Muscle of arm (tissue), 14 donors: ENCODE results near the gene TRAF2. TPM values are rescaled to one million over a fixed set of nuclear protein-coding genes. Genes with fewer than 3 reads are reported as not detected.
A peak's percentile ranks its signal among the peaks of the same experiment; 100 is the strongest.
"Not testable (repeated sequence)": the region's sequence is repeated elsewhere in the genome, so short reads cannot be mapped to it uniquely, and the experiment has no call there.

Experiments used
- DNase-seq: peaks from one replicate; pipeline ENCODE4 v3.0.0-alpha.2; 2013
- long read RNA-seq, 11 donors: transcript quantifications; one replicate each; lab custom pipeline, GENCODE V29; 2026
- polyA plus RNA-seq, 12 donors: library from polyadenylated mRNA; unstranded; fragments of 120-200 nt; gene quantifications; one replicate each; pipeline ENCODE4 v1.2.1, GENCODE V29; 2013; ENCODE audit not compliant: insufficient read length in 12 of 12

Gene TRAF2, protein sequence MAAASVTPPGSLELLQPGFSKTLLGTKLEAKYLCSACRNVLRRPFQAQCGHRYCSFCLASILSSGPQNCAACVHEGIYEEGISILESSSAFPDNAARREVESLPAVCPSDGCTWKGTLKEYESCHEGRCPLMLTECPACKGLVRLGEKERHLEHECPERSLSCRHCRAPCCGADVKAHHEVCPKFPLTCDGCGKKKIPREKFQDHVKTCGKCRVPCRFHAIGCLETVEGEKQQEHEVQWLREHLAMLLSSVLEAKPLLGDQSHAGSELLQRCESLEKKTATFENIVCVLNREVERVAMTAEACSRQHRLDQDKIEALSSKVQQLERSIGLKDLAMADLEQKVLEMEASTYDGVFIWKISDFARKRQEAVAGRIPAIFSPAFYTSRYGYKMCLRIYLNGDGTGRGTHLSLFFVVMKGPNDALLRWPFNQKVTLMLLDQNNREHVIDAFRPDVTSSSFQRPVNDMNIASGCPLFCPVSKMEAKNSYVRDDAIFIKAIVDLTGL
- polyA plus RNA-seq = 10 to 100 TPM in 5 of 12 donors, 1 to 10 TPM in 6, not detected in 1; 7.1 to 15.5 (median 9.1) TPM
- long read RNA-seq, donor 1, partial matches to known transcripts = 0 of 3 reads
- long read RNA-seq, donor 1, other reads (novel, unspliced or antisense) = 0 of 3 reads
- long read RNA-seq, donor 2, transcript TRAF2-201 (11 exons, 2,264 nt) = major isoform, 5 of 5 reads
- long read RNA-seq, donor 2, partial matches to known transcripts = 0 of 5 reads
- long read RNA-seq, donor 2, other reads (novel, unspliced or antisense) = 0 of 5 reads
- long read RNA-seq, donor 3, partial matches to known transcripts = 0 of 2 reads
- long read RNA-seq, donor 3, other reads (novel, unspliced or antisense) = 0 of 2 reads
- long read RNA-seq, donor 4 = 0 reads
- long read RNA-seq, donor 5 = 0 reads
- long read RNA-seq, donor 6, partial matches to known transcripts = 0 of 2 reads
- long read RNA-seq, donor 6, other reads (novel, unspliced or antisense) = 0 of 2 reads
- long read RNA-seq, donor 7, partial matches to known transcripts = 0 of 5 reads
- long read RNA-seq, donor 7, other reads (novel, unspliced or antisense) = 5 of 5 reads
- long read RNA-seq, donor 8, transcript TRAF2-201 (11 exons, 2,264 nt) = major isoform, 5 of 6 reads
- long read RNA-seq, donor 8, partial matches to known transcripts = 0 of 6 reads
- long read RNA-seq, donor 8, other reads (novel, unspliced or antisense) = 0 of 6 reads
- long read RNA-seq, donor 9, partial matches to known transcripts = 0 of 3 reads
- long read RNA-seq, donor 9, other reads (novel, unspliced or antisense) = 0 of 3 reads
- long read RNA-seq, donor 10, partial matches to known transcripts = 0 of 4 reads
- long read RNA-seq, donor 10, other reads (novel, unspliced or antisense) = 0 of 4 reads
- long read RNA-seq, donor 11, transcript TRAF2-201 (11 exons, 2,264 nt) = major isoform, 5 of 5 reads
- long read RNA-seq, donor 11, partial matches to known transcripts = 0 of 5 reads
- long read RNA-seq, donor 11, other reads (novel, unspliced or antisense) = 0 of 5 reads

DNA sequence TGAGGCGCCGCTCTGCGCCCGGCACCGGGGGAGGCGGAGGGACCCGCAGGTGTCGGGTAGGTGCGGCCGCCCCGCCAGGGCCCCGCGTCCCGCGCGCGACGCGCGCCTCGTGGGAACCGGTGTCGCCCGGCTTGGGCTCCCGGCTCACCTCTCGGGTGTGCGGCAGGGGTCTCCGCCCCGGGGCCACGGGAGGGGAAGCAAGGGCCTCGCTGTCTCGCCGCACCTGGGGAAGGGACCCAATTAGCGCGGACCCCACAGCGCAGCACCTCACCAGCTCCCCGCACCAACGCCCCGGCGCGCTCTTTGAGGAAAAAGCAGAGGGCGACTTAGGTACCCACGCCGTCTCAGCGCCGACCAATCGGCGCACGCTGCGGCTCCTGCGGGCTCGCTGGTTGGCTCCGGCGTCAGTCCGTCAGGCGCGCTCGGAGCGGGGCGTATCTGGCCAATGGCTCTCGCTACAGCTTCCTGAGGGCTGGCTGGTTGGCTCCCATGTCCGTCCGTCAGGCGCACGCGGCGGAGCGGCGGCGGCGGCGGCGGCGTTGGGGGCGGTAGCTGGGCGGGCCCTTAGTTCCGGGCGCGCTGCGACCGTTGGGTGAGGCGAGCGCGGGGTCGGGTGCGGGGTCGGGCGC, at the start of gene TRAF2:
Gene TRAF2, plus strand, starts transcription at position 567 of the 629 bp plus-strand sequence. CDS start 12,225 bp downstream, outside the sequence.
- DNase-seq = peak; percentile 99

DNA sequence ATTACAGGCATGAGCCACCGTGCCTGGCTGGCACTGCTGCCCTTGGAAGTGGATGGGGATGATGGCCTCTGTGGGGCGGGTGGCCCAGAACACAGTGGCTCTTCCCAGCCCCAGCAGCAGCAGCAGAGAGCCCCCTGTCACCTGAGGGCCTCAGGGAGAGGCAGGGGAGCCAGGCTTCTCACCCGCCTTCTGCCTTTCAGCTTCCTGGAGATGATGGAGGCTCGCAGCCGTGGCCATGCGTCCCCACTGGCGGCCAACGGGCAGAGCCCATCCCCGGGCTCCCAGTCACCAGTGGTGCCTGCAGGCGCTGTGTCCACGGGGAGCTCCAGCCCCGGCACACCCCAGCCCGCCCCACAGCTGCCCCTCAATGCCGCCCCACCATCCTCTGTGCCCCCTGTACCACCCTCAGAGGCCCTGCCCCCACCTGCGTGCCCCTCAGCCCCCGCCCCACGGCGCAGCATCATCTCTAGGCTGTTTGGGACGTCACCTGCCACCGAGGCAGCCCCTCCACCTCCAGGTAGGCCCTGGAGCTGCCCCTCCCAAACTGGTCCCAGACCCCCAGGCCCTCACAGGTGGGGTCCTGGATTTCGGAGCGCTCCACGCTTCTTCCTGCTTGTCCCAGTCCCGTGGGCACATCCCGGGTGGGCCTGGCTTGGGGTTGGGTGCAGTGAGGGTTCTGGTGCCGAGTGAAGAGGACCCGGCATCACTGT, 49.0 kb upstream of the TRAF2 start:
- DNase-seq = no peak

DNA sequence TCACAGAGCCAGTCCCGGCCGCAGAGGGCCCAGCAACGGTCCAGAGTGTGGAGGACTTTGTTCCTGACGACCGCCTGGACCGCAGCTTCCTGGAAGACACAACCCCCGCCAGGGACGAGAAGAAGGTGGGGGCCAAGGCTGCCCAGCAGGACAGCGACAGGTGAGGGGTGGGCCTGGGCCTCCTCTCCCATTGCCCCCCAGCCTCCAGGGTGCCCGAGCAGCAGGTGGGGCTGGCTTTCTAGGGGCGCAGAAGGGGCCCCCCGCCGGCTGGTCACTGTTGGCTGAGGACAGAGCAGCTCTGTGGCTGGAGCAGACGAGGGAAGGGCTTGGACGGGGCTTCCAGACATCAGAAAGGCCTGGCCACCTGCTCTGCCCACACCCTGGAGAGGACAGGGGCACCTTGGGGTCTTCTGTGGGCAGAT, 48.4 kb upstream of the TRAF2 start:
- not testable (repeated sequence) for DNase-seq

- DNase-seq = no peak
Measured at GRCh38 chr9:136838314-136839228, 47.7 kb upstream of the TRAF2 start.

GRCh38 chr9:136839229-136840139, 46.8 kb upstream of the TRAF2 start:
- no peak for DNase-seq

DNA sequence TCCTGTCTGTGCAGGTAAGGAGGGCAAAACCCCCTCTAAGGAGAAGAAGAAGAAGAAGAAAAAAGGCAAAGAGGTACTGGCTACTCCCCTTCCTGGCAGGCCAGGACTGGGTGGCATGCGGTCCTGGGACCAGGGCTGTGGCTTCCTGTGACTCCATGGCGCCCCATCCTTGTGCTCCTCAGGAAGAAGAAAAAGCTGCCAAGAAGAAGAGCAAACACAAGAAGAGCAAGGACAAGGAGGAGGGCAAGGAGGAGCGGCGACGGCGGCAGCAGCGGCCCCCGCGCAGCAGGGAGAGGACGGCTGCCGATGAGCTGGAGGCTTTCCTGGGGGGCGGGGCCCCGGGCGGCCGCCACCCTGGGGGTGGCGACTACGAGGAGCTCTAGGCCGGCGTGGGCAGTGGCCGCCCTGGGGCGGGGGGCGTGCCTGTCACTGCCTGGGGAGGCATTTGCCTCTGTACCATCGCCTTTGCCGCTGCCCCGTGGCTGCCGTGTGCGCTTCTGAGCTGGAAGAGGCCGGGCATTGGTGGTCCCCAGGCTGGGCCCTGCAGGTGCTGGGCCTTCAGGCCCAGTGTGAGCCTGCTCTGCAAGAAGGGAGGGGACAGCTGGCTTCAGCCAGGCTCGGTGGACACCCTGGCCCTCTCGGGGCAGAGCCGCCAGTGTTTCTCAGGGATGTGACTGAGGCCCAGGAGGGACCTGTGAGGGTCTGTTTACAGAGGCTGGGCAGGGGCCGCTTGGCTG, 46.0 kb upstream of the TRAF2 start:
- no peak for DNase-seq

- DNase-seq = no peak
Measured at GRCh38 chr9:136840877-136841645, 45.3 kb upstream of the TRAF2 start.

- DNase-seq = not testable (repeated sequence)
Measured at GRCh38 chr9:136841646-136842379, 44.5 kb upstream of the TRAF2 start.

DNA sequence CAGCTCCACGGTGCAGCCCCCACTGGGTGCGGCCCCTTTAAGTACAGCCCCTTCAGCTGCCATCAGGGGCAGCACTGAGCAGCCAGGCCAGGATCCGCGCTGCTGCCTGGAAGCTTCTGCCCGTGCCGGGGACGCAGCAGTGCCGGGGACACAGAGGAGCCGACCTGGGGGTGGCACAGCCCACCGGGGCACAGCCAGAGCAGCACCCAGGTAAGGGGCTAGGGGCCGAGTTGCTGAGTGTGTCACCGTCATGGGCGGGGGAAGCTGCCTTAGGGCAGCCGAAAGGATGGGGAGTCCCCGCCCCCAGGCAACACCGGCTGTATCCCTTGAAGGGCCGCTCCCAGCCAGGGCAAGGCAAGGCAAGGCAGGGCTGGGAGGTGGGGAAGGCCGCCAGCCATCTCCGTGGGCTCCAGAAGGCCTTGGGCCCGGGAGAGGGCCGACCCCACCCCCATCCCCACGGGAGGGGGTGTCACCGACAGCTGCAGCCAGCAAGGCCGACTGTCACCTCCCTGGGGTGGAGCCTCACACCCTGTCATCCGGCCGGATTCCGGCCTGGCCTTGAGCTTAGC, 43.9 kb upstream of the TRAF2 start, which contains the start of gene AJM1:
Gene AJM1, plus strand, starts transcription at position 99 of the 569 bp plus-strand sequence. CDS start 1,937 bp downstream, outside the sequence.
- DNase-seq = peak; percentile 78

DNA sequence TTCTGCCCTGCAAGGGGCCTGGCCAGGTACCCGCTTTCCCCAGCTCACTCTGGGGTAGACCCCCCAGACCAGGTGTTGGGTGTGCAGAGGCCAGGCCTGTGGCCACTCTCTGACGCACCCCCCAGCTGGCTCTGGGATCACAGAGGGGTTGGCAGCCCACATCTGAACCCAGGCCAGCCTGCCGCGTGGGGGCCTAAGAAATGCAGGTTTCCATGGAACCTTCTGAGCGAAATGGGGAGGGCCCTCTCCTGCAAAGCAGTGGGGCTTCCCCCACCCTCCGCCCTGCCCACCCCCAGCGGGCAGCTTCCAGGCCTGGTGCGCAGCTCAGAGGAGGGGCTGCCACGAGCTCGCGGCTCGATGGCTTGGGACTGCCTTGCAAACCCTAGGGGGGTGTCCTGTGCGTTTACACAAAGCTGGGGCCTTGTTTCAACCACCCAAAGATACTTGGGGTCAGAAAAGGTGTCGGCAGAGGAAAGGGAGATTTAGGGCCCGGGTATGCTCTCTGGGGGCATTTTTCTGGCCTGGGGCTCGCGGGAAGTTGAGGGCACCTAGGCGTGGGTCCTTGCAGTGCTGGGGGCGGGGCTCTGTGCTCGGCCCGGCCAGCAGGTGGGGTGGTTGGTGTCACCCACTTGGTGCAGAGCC, 43.0 kb upstream of the TRAF2 start:
- DNase-seq = not testable (repeated sequence)

DNA sequence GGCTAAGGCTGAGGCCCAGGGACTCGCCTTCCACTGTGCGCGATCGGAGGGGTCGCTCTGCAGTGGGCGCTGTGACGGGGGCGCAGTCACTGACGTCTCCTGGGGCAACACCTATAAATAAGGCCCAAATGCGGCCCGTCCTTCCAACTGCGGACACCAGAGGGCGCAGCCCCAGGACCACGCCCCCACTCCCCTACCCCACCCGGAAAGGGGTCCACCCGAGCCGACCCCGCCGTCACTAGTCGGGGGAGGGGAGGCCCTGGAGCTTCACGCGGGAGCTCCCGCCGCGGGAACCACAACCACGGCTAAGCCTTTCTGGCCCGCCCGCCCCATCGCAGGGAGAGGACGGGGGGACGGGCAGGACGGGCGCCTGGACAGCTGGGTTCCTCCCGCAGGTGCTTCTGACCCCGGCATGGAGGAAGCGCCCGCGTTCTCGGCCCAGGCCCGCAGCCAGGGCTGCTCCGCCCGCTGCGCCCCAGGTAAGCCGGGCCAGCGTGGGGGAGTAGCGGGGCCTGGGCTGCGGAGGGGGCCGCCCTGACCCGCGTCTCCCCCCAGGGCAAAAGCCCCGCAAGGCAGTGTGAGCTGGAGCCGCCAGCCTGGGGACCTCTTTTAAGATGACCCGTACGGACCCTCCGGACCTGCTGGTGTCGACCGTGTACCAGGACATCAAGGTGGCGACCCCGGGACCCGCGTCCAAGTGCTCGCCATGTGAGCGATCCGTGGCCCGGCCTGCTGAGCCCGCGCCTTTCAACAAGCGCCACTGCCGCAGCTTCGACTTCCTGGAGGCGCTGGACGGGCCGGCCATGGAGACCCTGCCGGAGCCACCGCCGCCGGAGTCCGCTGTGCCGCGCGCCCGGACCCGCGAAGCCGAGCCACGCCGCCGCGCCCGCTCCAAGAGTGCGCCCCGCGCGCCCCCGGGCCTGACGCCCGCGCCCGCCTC, 42.2 kb upstream of the TRAF2 start:
- DNase-seq = not testable (repeated sequence)

GRCh38 chr9:136844761-136845464, 41.4 kb upstream of the TRAF2 start:
- no peak for DNase-seq
